GM12878 (cell line): ENCODE measurements around the gene IHH. TPM values are rescaled to one million over a fixed set of nuclear protein-coding genes. Genes with fewer than 3 reads are reported as not detected.

Experiments used
- ATAC-seq: fragments of 200-7000 bp; cut with Tn5 transposase; 3 replicates; pipeline ENCODE4 v1.9.1; 2020; ENCODE audit warnings: mild to moderate bottlenecking, moderate library complexity
- BruUV-seq: library from RNA; stranded (reverse); fragments of 400-500 nt; replicated peaks from 2 replicates; lab custom pipeline; 2021; lab: Mats Ljungman, UMichigan
- CTCF ChIA-PET: fragments of 300-600 bp; sonication (Branson Sonifier 250); formaldehyde crosslinking; extraction: SDS; loops from one replicate; lab custom pipeline; 2021; ENCODE audit warnings: inconsistent platforms; lab: Yijun Ruan, JAX
- POLR2A ChIA-PET: fragments of 350-600 bp; formaldehyde crosslinking; extraction: SDS; loops from one replicate; lab custom pipeline; 2021; ENCODE audit warnings: inconsistent platforms; lab: Charles Lee
- RAD21 ChIA-PET: fragments of 300-600 bp; sonication (Branson Sonifier 250); formaldehyde crosslinking; loops from one replicate; lab custom pipeline; 2023; ENCODE audit warnings: antibody characterized with exemption; ENCODE audit not compliant: unreplicated experiment; lab: Charles Lee
- SMC1A ChIA-PET: fragments of 300-600 bp; sonication (Branson Sonifier 250); formaldehyde crosslinking; loops from one replicate; lab custom pipeline; 2023; ENCODE audit not compliant: unreplicated experiment, uncharacterized antibody; lab: Charles Lee
- DNase-seq: peaks from one replicate; pipeline ENCODE4 v3.0.0-alpha.2; 2011; ENCODE audit warnings: low read depth, low spot score
- FAIRE-seq: peaks from 3 replicates; lab custom pipeline; 2011; peaks lifted over from hg19 to GRCh38; lab: Jason Lieb, UNC
- H2AFZ ChIP-seq: 2 replicates; pipeline ENCODE4 v1.6.0; 2011; ENCODE audit warnings: low read depth, low read length, control low read depth; ENCODE audit not compliant: control insufficient read depth
- H3K27ac ChIP-seq: 2 replicates; pipeline ENCODE4 v1.5.1; 2011; ENCODE audit warnings: control low read depth; ENCODE audit not compliant: control insufficient read depth, insufficient read depth
- H3K27me3 ChIP-seq, 2 experiments: replicated peaks in 1 of 2; 2 replicates each; pipeline versions ENCODE4 v1.6.0 to v1.6.1; 2011; ENCODE audit warnings: low read length in 1 of 2; ENCODE audit not compliant: control insufficient read depth in 2 of 2, insufficient read depth in 2 of 2
- H3K36me3 ChIP-seq, 2 experiments: 2 replicates each; pipeline ENCODE4 v1.5.1; 2011; ENCODE audit warnings: low read length in 1 of 2; ENCODE audit not compliant: control insufficient read depth in 2 of 2, insufficient read depth in 2 of 2
- H3K4me1 ChIP-seq: 2 replicates; pipeline ENCODE4 v1.6.1; 2011; ENCODE audit warnings: mild to moderate bottlenecking, low read length, moderate library complexity, mixed read lengths; ENCODE audit not compliant: control insufficient read depth, insufficient read depth
- H3K4me2 ChIP-seq: 2 replicates; pipeline ENCODE4 v1.6.0; 2011; ENCODE audit warnings: control low read depth; ENCODE audit not compliant: control insufficient read depth, insufficient read depth
- H3K4me3 ChIP-seq: fragments of 200-600 bp; sonication (generic); 2 replicates; pipeline ENCODE4 v1.5.1; 2016
- H3K79me2 ChIP-seq: 2 replicates; pipeline ENCODE4 v1.6.0; 2011; ENCODE audit warnings: low read length; ENCODE audit not compliant: control insufficient read depth, insufficient read depth
- H3K9ac ChIP-seq: 2 replicates; pipeline ENCODE4 v1.8.0; 2011; ENCODE audit warnings: low read length, control low read depth, mixed read lengths; ENCODE audit not compliant: control insufficient read depth, insufficient read depth
- H3K9me3 ChIP-seq: replicated peaks from 3 replicates; pipeline ENCODE4 v1.5.1; 2011; ENCODE audit warnings: mild to moderate bottlenecking, low read length; ENCODE audit not compliant: control insufficient read depth, insufficient read depth
- H4K20me1 ChIP-seq: 2 replicates; pipeline ENCODE4 v1.6.0; 2011; ENCODE audit not compliant: control insufficient read depth, insufficient read depth
- CREM ChIP-seq: IDR thresholded peaks from 2 replicates; pipeline ENCODE4 v1.6.1; 2014; ENCODE audit warnings: antibody characterized with exemption, low read depth
- EED ChIP-seq: sonication (generic); IDR thresholded peaks from 2 replicates; pipeline ENCODE4 v1.6.1; 2016; ENCODE audit warnings: antibody characterized with exemption, low read depth
- ESRRA ChIP-seq: IDR thresholded peaks from 2 replicates; pipeline ENCODE4 v1.6.1; 2012; ENCODE audit warnings: mild to moderate bottlenecking, low read length, improper control_type of control experiment
- HDAC6 ChIP-seq: fragments of 200-600 bp; sonication (generic); IDR thresholded peaks from one replicate; pipeline ENCODE4 v1.8.0; 2017; ENCODE audit warnings: antibody characterized with exemption; ENCODE audit not compliant: unreplicated experiment
- IKZF2 ChIP-seq, 2 experiments: fragments of 450-650 bp; IDR thresholded peaks; 2 replicates each; pipeline ENCODE4 v1.6.1; 2017; ENCODE audit warnings: mild to moderate bottlenecking in 2 of 2, moderate library complexity in 2 of 2
- JUND ChIP-seq: IDR thresholded peaks from 2 replicates; pipeline ENCODE4 v1.6.1; 2012; ENCODE audit warnings: low read depth, mild to moderate bottlenecking, low read length, improper control_type of control experiment, moderate library complexity
- MEF2B ChIP-seq: fragments of 450-650 bp; IDR thresholded peaks from 2 replicates; pipeline ENCODE4 v1.6.1; 2018; ENCODE audit warnings: mild to moderate bottlenecking, moderate library complexity; ENCODE audit not compliant: partially characterized antibody, poor library complexity, severe bottlenecking
- NFXL1 ChIP-seq: fragments of 450-650 bp; IDR thresholded peaks from 2 replicates; pipeline ENCODE4 v1.6.1; 2017; ENCODE audit warnings: antibody characterized with exemption, mild to moderate bottlenecking, borderline replicate concordance
- NFYA ChIP-seq: IDR thresholded peaks from 2 replicates; pipeline ENCODE4 v1.6.1; 2011; ENCODE audit warnings: low read depth, mild to moderate bottlenecking, low read length, improper control_type of control experiment, borderline replicate concordance
- NFYB ChIP-seq: IDR thresholded peaks from 2 replicates; pipeline ENCODE4 v1.6.1; 2011; ENCODE audit warnings: low read depth, mild to moderate bottlenecking, low read length, improper control_type of control experiment, moderate library complexity; ENCODE audit not compliant: insufficient read depth
- NR2F1 ChIP-seq: fragments of 450-650 bp; conservative IDR thresholded peaks from 2 replicates; pipeline ENCODE4 v1.6.1; 2017; ENCODE audit warnings: mild to moderate bottlenecking
- YBX1 ChIP-seq: fragments of 450-650 bp; IDR thresholded peaks from 2 replicates; pipeline ENCODE4 v1.6.1; 2016; ENCODE audit warnings: antibody characterized with exemption
- ZNF217 ChIP-seq: fragments of 450-650 bp; IDR thresholded peaks from 2 replicates; pipeline ENCODE4 v1.6.1; 2017; ENCODE audit warnings: antibody characterized with exemption, mild to moderate bottlenecking
- ZNF24 ChIP-seq: fragments of 450-650 bp; IDR thresholded peaks from 2 replicates; pipeline ENCODE4 v1.6.1; 2017; ENCODE audit warnings: antibody characterized with exemption, mild to moderate bottlenecking
- in situ Hi-C: fragments of 300-500 bp; cut with MboI; formaldehyde crosslinking; loops from 9 replicates; pipeline ENCODE4 v1.14.3; 2018; ENCODE audit warnings: mixed read lengths
- intact Hi-C: fragments of 100-400 bp; cut with micrococcal nuclease; formaldehyde crosslinking; loops from one replicate; pipeline ENCODE4 v1.14.2; 2022; ENCODE audit not compliant: unreplicated experiment
- polyA plus RNA-seq, 11 experiments: library from polyadenylated mRNA; depleted of rRNA in 4 of 11; unstranded in 6 of 11; stranded (reverse) in 5 of 11; fragments of >200 nt; fragmentation: Nextera tagmentation in 4 of 11; fragmentation: Illumina TruSeq in 1 of 11; extraction: Ambion mirVana in 4 of 11; extraction: Trizol in 1 of 11; gene quantifications; 1 replicate in 1 of 11; 2 replicates in 10 of 11; pipeline versions ENCODE4 v1.2.1 to v1.2.3, GENCODE V29; 2011 to 2016; ENCODE audit warnings: inconsistent platforms in 2 of 11, missing spikeins in 2 of 11, low read depth in 1 of 11
- total RNA-seq, 4 experiments: library from RNA; depleted of rRNA in 3 of 4; stranded (reverse); fragments of >200 nt in 3 of 4; fragmentation: Illumina TruSeq in 1 of 4; extraction: Trizol in 1 of 4; gene quantifications; 2 replicates each; pipeline versions ENCODE4 v1.2.1 to v1.2.3, GENCODE V29; 2013 to 2021
- TF ChIP-seq, protein P1 (sequence below): fragments of 450-650 bp; IDR thresholded peaks from 2 replicates; pipeline ENCODE4 v1.6.1; 2014; ENCODE audit warnings: mild to moderate bottlenecking
- TF ChIP-seq, protein P2 (sequence below): IDR thresholded peaks from 2 replicates; pipeline ENCODE4 v1.6.1; 2012; ENCODE audit warnings: improper control_type of control experiment, low read depth, low read length; ENCODE audit not compliant: insufficient replicate concordance

The IHH gene
- total and polyA plus RNA-seq, 10 of the 15 experiments (the other 5 are each of a cell fraction or from before 2014, with no cell fraction given) = 0.04 TPM; not detected in 9

DNA sequence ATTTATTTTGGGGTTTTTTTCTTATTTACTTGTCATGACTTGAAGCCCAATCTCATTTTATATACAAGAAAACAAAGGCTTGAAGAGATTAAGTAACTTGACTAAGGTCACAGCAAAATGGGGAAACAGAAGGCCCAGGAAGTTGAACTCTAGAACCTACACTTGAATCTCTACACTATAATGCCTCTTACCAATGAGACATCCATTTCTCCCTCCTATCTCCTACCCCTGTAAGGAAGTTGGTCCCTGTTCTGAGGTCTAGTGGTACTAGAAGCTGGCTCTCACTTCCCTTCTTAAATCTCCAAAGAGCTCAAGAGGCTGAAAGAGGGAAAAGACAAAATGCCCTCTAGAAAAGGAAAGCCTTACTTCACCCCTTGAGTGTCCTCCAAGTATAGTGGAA, 25.5 kb upstream of the IHH start:
- Histone ChIP-seq H3K4me2 (no peak overlapping the region), H3K9me3 (no peaks in the 10 kb centered on the region), H3K79me2 (no peaks in the 10 kb centered on the region), H2AFZ (no peak overlapping the region), H3K36me3 (no peaks in the 10 kb centered on the region), H3K4me3 (no peak overlapping the region), H3K4me1 (peaks cover 21% of the 10 kb centered on the region), H3K27me3 (no peaks in the 10 kb centered on the region), H3K9ac (no peak overlapping the region), H4K20me1 (peaks cover 3% of the 10 kb centered on the region; the same call in 1 of the 2 replicates), H3K27ac (0 out of 2 replicates have a peak overlapping the region, but pooled peaks have one; percentile 31)
- DNase-seq (no peak), ATAC-seq (no peak), FAIRE-seq (no peak)
- ChIA-PET RAD21 (interaction anchor here (1.3 kb wide), 1 partner anchor 72 kb away, joined by 6 read pairs; no protein-coding TSS in a partner anchor), SMC1A (interaction anchor here (1.3 to 4.8 kb wide), 3 partner anchors 12 to 33 kb away, joined by 3 to 20 read pairs (median 5); no protein-coding TSS in a partner anchor), CTCF (interaction anchor here (0.6 to 26.8 kb wide), 6 partner anchors 8 to 85 kb away, joined by 3 to 365 read pairs (median 14); no protein-coding TSS in a partner anchor), POLR2A (no interaction called here)
- intact Hi-C loops (no loop called here), in situ Hi-C loops (no loop called here)
- TF ChIP-seq ZNF217 (no peak), MEF2B (no peak), ESRRA (no peak), ZNF24 (no peak), YBX1 (no peak), NFYA (no peak), NR2F1 (no peak), EED (no peak), HDAC6 (no peak), CREM (no peak), JUND (no peak), NFXL1 (no peak), IKZF2 (IDR thresholded peaks at IDR 0.05) (no peak), NFYB (no peak)
- TF ChIP-seq, protein P1, sequence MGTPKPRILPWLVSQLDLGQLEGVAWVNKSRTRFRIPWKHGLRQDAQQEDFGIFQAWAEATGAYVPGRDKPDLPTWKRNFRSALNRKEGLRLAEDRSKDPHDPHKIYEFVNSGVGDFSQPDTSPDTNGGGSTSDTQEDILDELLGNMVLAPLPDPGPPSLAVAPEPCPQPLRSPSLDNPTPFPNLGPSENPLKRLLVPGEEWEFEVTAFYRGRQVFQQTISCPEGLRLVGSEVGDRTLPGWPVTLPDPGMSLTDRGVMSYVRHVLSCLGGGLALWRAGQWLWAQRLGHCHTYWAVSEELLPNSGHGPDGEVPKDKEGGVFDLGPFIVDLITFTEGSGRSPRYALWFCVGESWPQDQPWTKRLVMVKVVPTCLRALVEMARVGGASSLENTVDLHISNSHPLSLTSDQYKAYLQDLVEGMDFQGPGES = no peak
- TF ChIP-seq, protein P2, sequence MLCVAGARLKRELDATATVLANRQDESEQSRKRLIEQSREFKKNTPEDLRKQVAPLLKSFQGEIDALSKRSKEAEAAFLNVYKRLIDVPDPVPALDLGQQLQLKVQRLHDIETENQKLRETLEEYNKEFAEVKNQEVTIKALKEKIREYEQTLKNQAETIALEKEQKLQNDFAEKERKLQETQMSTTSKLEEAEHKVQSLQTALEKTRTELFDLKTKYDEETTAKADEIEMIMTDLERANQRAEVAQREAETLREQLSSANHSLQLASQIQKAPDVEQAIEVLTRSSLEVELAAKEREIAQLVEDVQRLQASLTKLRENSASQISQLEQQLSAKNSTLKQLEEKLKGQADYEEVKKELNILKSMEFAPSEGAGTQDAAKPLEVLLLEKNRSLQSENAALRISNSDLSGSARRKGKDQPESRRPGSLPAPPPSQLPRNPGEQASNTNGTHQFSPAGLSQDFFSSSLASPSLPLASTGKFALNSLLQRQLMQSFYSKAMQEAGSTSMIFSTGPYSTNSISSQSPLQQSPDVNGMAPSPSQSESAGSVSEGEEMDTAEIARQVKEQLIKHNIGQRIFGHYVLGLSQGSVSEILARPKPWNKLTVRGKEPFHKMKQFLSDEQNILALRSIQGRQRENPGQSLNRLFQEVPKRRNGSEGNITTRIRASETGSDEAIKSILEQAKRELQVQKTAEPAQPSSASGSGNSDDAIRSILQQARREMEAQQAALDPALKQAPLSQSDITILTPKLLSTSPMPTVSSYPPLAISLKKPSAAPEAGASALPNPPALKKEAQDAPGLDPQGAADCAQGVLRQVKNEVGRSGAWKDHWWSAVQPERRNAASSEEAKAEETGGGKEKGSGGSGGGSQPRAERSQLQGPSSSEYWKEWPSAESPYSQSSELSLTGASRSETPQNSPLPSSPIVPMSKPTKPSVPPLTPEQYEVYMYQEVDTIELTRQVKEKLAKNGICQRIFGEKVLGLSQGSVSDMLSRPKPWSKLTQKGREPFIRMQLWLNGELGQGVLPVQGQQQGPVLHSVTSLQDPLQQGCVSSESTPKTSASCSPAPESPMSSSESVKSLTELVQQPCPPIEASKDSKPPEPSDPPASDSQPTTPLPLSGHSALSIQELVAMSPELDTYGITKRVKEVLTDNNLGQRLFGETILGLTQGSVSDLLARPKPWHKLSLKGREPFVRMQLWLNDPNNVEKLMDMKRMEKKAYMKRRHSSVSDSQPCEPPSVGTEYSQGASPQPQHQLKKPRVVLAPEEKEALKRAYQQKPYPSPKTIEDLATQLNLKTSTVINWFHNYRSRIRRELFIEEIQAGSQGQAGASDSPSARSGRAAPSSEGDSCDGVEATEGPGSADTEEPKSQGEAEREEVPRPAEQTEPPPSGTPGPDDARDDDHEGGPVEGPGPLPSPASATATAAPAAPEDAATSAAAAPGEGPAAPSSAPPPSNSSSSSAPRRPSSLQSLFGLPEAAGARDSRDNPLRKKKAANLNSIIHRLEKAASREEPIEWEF = no peak
- no TSS peak for BruUV-seq
